SK-N-SH treated with all-trans-retinoic acid at 6 μM for 48 hours (cell line): ENCODE data around the gene ZXDC.

Source experiments
- ATAC-seq: fragments of 200-7000 bp; cut with Tn5 transposase; 3 replicates; pipeline ENCODE4 v1.9.1; 2020; ENCODE audit warnings: mild to moderate bottlenecking, moderate library complexity
- ARNTL ChIP-seq: fragments of 450-650 bp; formaldehyde crosslinking; IDR thresholded peaks from 2 replicates; pipeline ENCODE4 v1.5.0; 2020; ENCODE audit warnings: low read depth, mild to moderate bottlenecking, moderate library complexity, borderline replicate concordance
- BACH2 ChIP-seq: fragments of 250-450 bp; sonication (Bioruptor Pico); IDR thresholded peaks from 2 replicates; pipeline ENCODE4 v1.9.0; 2021; ENCODE audit warnings: mild to moderate bottlenecking, borderline replicate concordance
- CSDC2 ChIP-seq: fragments of 250-450 bp; sonication (Bioruptor Pico); IDR thresholded peaks from 2 replicates; pipeline ENCODE4 v1.5.0; 2020; ENCODE audit warnings: mild to moderate bottlenecking, moderate library complexity
- ESRRG ChIP-seq: fragments of 250-450 bp; sonication (Bioruptor Pico); IDR thresholded peaks from 2 replicates; pipeline ENCODE4 v1.6.1; 2021; ENCODE audit warnings: mild to moderate bottlenecking
- GLIS3 ChIP-seq: fragments of 250-450 bp; sonication (Bioruptor Pico); IDR thresholded peaks from 2 replicates; pipeline ENCODE4 v1.5.0; 2020; ENCODE audit warnings: mild to moderate bottlenecking, moderate library complexity
- ISL1 ChIP-seq: fragments of 250-450 bp; sonication (Bioruptor Pico); IDR thresholded peaks from 2 replicates; pipeline ENCODE4 v2.1.2; 2022; ENCODE audit warnings: mild to moderate bottlenecking, moderate library complexity
- OSR1 ChIP-seq: fragments of 250-450 bp; sonication (Bioruptor Pico); IDR thresholded peaks from 2 replicates; pipeline ENCODE4 v1.8.0; 2022; ENCODE audit warnings: moderate library complexity, mild to moderate bottlenecking, inconsistent platforms
- POU6F1 ChIP-seq: fragments of 250-450 bp; sonication (Bioruptor Pico); IDR thresholded peaks from 2 replicates; pipeline ENCODE4 v1.8.0; 2021; ENCODE audit warnings: low read depth, mild to moderate bottlenecking, moderate library complexity, borderline replicate concordance
- PPARA ChIP-seq: fragments of 250-450 bp; sonication (Bioruptor Pico); IDR thresholded peaks from 2 replicates; pipeline ENCODE4 v1.5.0; 2020; ENCODE audit warnings: mild to moderate bottlenecking, borderline replicate concordance
- RARB ChIP-seq: fragments of 250-450 bp; sonication (Bioruptor Pico); IDR thresholded peaks from 2 replicates; pipeline ENCODE4 v1.8.0; 2021; ENCODE audit warnings: mild to moderate bottlenecking, moderate library complexity
- SNAI2 ChIP-seq: fragments of 250-450 bp; sonication (Bioruptor Pico); IDR thresholded peaks from 2 replicates; pipeline ENCODE4 v1.5.0; 2020; ENCODE audit warnings: mild to moderate bottlenecking, moderate library complexity
- TCF4 ChIP-seq: fragments of 250-450 bp; sonication (Bioruptor Pico); IDR thresholded peaks from 2 replicates; pipeline ENCODE4 v1.8.0; 2021; ENCODE audit warnings: mild to moderate bottlenecking, moderate library complexity, borderline replicate concordance
- TOX ChIP-seq: fragments of 250-450 bp; sonication (Bioruptor Pico); IDR thresholded peaks from 2 replicates; pipeline ENCODE4 v1.8.0; 2021; ENCODE audit warnings: mild to moderate bottlenecking, moderate library complexity, borderline replicate concordance
- ZC3H10 ChIP-seq: fragments of 250-450 bp; sonication (Bioruptor Pico); IDR thresholded peaks from 2 replicates; pipeline ENCODE4 v1.5.1; 2021; ENCODE audit warnings: mild to moderate bottlenecking, moderate library complexity
- ZFP30 ChIP-seq: fragments of 450-650 bp; formaldehyde crosslinking; IDR thresholded peaks from 2 replicates; pipeline ENCODE4 v1.5.0; 2022; ENCODE audit warnings: mild to moderate bottlenecking, moderate library complexity
- ZNF565 ChIP-seq: fragments of 450-650 bp; formaldehyde crosslinking; conservative IDR thresholded peaks from 2 replicates; pipeline ENCODE4 v1.5.0; 2020; ENCODE audit warnings: low read depth, mild to moderate bottlenecking, moderate library complexity
- ZNF70 ChIP-seq: fragments of 450-650 bp; formaldehyde crosslinking; IDR thresholded peaks from 2 replicates; pipeline ENCODE4 v1.5.0; 2020; ENCODE audit warnings: mild to moderate bottlenecking, moderate library complexity
- ZNF8 ChIP-seq: fragments of 450-650 bp; formaldehyde crosslinking; IDR thresholded peaks from 2 replicates; pipeline ENCODE4 v1.5.0; 2020; ENCODE audit warnings: mild to moderate bottlenecking, moderate library complexity
- TF ChIP-seq, protein P1 (sequence below): fragments of 250-450 bp; sonication (Bioruptor Pico); IDR thresholded peaks from 2 replicates; pipeline ENCODE4 v1.8.0; 2020; ENCODE audit warnings: mild to moderate bottlenecking, moderate library complexity, borderline replicate concordance
- TF ChIP-seq, protein P2 (sequence below): fragments of 250-450 bp; sonication (Bioruptor Pico); IDR thresholded peaks from 2 replicates; pipeline ENCODE4 v1.5.0; 2020; ENCODE audit warnings: mild to moderate bottlenecking, moderate library complexity
- TF ChIP-seq, protein P3 (sequence below): fragments of 250-450 bp; sonication (Bioruptor Pico); IDR thresholded peaks from 2 replicates; pipeline ENCODE4 v1.5.1; 2021; ENCODE audit warnings: mild to moderate bottlenecking, moderate library complexity

Gene ZXDC

DNA sequence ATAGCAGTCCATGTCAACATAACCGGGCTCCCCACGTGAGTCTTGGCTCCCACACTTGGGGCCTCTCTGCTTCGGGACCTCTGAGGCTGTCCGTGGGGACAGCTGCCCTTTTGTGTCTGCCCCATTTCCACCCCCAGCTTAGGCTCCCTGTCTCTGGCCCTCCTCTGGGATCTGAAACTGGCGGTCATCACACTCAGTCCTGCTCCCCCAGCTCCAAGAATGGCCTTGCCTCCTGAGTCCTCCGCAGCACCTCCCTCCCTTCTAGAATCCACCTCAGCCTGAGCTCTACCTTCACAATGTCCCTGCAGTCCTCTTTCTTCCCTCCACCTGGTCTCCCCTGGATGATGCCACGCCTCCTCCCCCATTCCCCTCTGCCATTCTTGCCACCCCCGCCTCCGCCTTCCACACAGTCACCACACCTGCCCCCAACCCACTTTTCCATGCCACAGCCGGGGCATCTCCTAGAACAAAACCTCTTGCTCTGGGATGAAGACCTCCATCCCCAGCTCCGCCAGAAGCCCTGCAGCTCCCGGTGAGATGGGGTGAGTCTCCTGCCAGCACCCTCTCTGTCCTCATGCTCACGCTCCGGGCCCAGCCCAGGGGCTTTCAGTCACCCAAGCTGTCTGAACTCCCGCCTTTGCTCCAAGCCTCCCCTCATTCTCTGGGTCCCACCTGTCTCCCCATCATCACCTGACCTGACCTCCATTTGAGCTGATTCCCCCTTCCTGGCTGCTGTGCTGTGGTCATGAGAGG lies 7.0 kb upstream of the ZXDC start:
- no peak for ATAC-seq
- TF ChIP-seq SNAI2 (no peak), TOX (CRISPR knock-in tag) (no peak), ARNTL (CRISPR knock-in tag) (no peak), ZFP30 (CRISPR knock-in tag) (no peak), OSR1 (no peak), POU6F1 (CRISPR knock-in tag) (no peak), GLIS3 (CRISPR knock-in tag) (no peak), ESRRG (CRISPR knock-in tag) (no peak), CSDC2 (CRISPR knock-in tag) (no peak)
- TF ChIP-seq, protein P1, sequence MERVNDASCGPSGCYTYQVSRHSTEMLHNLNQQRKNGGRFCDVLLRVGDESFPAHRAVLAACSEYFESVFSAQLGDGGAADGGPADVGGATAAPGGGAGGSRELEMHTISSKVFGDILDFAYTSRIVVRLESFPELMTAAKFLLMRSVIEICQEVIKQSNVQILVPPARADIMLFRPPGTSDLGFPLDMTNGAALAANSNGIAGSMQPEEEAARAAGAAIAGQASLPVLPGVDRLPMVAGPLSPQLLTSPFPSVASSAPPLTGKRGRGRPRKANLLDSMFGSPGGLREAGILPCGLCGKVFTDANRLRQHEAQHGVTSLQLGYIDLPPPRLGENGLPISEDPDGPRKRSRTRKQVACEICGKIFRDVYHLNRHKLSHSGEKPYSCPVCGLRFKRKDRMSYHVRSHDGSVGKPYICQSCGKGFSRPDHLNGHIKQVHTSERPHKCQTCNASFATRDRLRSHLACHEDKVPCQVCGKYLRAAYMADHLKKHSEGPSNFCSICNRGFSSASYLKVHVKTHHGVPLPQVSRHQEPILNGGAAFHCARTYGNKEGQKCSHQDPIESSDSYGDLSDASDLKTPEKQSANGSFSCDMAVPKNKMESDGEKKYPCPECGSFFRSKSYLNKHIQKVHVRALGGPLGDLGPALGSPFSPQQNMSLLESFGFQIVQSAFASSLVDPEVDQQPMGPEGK (CRISPR knock-in tag) = no peak

- TF ChIP-seq ISL1 (CRISPR knock-in tag) (no peak), TOX (CRISPR knock-in tag) (no peak)
Measured at GRCh38 chr3:126481808-126482502, 6.3 kb upstream of the ZXDC start.

DNA sequence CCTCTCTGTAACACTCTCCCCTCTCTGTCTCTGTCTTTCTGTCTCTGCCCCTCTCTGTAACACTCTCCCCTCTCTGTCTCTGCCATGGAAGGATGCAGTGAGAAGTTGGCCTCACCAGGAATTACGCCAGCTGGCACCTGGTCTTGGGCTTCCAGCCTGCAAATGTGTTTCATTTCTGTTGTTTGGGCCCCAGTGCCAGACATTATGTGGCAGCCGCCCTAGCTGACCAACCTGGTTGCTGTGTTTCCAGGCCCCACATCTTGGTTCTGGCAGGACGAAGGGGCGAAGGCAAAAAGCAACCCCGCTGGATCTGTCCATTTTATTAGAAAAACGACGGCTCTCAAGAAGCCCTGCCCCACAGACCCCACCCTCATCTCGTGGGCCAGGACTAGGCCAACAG lies 5.2 kb upstream of the ZXDC start:
- ATAC-seq = no peak
- no peak for TF ChIP-seq PPARA (CRISPR knock-in tag)
- no peak for TF ChIP-seq SNAI2
- TF ChIP-seq RARB = no peak
- no peak for TF ChIP-seq TCF4
- TF ChIP-seq, protein P2, sequence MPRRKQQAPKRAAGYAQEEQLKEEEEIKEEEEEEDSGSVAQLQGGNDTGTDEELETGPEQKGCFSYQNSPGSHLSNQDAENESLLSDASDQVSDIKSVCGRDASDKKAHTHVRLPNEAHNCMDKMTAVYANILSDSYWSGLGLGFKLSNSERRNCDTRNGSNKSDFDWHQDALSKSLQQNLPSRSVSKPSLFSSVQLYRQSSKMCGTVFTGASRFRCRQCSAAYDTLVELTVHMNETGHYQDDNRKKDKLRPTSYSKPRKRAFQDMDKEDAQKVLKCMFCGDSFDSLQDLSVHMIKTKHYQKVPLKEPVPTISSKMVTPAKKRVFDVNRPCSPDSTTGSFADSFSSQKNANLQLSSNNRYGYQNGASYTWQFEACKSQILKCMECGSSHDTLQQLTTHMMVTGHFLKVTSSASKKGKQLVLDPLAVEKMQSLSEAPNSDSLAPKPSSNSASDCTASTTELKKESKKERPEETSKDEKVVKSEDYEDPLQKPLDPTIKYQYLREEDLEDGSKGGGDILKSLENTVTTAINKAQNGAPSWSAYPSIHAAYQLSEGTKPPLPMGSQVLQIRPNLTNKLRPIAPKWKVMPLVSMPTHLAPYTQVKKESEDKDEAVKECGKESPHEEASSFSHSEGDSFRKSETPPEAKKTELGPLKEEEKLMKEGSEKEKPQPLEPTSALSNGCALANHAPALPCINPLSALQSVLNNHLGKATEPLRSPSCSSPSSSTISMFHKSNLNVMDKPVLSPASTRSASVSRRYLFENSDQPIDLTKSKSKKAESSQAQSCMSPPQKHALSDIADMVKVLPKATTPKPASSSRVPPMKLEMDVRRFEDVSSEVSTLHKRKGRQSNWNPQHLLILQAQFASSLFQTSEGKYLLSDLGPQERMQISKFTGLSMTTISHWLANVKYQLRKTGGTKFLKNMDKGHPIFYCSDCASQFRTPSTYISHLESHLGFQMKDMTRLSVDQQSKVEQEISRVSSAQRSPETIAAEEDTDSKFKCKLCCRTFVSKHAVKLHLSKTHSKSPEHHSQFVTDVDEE (CRISPR knock-in tag) = no peak
- no peak for TF ChIP-seq ZNF565 (CRISPR knock-in tag)
- no peak for TF ChIP-seq ISL1 (CRISPR knock-in tag)
- TF ChIP-seq ZFP30 (CRISPR knock-in tag) = no peak
- no peak for TF ChIP-seq OSR1
- no peak for TF ChIP-seq ARNTL (CRISPR knock-in tag)
- no peak for TF ChIP-seq POU6F1 (CRISPR knock-in tag)
- TF ChIP-seq, protein P3, sequence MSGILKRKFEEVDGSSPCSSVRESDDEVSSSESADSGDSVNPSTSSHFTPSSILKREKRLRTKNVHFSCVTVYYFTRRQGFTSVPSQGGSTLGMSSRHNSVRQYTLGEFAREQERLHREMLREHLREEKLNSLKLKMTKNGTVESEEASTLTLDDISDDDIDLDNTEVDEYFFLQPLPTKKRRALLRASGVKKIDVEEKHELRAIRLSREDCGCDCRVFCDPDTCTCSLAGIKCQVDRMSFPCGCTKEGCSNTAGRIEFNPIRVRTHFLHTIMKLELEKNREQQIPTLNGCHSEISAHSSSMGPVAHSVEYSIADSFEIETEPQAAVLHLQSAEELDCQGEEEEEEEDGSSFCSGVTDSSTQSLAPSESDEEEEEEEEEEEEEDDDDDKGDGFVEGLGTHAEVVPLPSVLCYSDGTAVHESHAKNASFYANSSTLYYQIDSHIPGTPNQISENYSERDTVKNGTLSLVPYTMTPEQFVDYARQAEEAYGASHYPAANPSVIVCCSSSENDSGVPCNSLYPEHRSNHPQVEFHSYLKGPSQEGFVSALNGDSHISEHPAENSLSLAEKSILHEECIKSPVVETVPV = no peak
- TF ChIP-seq, protein P1 (CRISPR knock-in tag) = no peak
- no peak for TF ChIP-seq ZNF70 (CRISPR knock-in tag)
- no peak for TF ChIP-seq ZC3H10
- no peak for TF ChIP-seq ZNF8
- TF ChIP-seq ESRRG (CRISPR knock-in tag) = no peak
- no peak for TF ChIP-seq BACH2 (CRISPR knock-in tag)
- no peak for TF ChIP-seq CSDC2 (CRISPR knock-in tag)

More at GRCh38 chr3:126481808-126482502, 6.3 kb upstream of the ZXDC start:
- ATAC-seq = peak; percentile 61
